ENCODE results near the gene NPR2. TPM values are rescaled to one million over a fixed set of nuclear protein-coding genes. Genes with fewer than 3 reads are reported as not detected.

Gene NPR2
- polyA plus RNA-seq, 1 of the 3 experiments (the other 2 are of a cell fraction) = 13.5 TPM

DNA sequence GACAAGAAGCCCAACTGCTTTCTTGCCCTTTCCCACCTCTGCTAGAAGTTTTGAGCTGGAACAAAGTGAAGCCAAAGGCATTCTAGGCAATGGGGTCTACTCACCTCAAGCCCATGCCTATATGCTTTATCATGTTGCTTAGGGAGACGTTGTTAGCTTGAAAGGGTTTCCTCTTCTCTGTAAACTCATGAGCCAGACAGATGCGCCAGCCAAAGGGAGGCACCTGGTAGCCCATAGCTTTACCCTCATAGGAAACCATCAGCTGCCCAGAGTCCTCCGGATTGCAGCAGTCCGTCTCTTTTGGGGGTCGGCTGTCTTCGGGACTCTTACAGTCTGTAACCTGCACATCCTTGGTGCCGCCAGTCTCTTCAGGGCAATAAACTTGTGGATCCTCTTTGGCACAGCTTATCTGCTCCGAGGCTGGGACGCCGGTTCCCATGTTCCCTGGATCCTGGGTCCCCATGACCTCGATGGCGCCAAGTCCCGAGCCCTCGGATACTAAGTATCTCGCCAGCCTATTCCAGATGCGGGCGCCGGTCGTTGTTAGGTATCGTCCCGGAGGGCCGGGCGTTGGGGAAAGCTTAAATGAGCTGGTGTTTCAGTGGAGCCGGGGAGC lies 43.0 kb upstream of the NPR2 start (continued):
- no peak for TF ChIP-seq RCOR1 (IDR thresholded peaks at IDR 0.05; ENCODE audit: low read length)
- no peak for TF ChIP-seq POLR2AphosphoS5 (IDR thresholded peaks at IDR 0.05; ENCODE audit: low read depth, low read length)

DNA sequence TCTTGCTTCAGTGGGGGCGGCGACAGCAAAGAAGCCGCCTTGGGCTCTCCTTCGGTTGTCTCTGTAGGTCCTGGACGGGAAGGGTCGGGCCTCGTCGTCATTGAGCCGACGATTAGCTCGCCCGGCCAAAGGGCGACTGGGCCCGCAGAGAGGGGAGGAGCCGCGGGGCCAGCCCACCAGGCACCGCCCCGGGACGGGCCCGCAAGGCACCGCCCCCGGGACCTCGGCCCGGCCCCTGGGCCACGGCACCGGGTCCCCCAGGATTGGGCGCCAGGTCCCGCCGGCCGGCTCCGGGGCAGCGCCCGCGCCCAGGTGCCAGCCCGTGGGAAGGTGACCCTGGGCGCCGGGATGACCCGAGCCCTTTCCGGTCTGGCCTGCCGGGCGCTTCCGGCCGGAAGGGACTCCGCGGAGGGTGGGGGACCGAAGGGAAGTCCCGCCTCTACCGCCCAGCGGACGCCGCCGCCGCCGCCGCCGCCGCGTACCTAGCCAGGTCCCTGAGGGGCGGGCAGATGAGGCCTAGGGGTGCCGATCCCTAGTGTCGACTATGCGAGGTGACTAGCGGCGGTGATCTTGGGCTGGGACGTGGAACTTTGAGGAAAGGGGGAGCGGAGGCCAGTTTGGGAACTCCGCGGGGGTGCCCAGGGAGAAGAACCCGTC lies 42.4 kb upstream of the NPR2 start, which contains the start of the genes GBA2 and RGP1:
Gene GBA2 (minus strand): TSS at position 371 of the 657 bp plus-strand sequence. CDS start 524 bp downstream, outside the sequence.
Gene RGP1 (plus strand): TSS at position 430 of the 657 bp plus-strand sequence. CDS start 469 bp downstream, outside the sequence.
- H3K9me2 ChIP-seq = no peaks in the 10 kb centered on the region
- H2AFZ ChIP-seq (ENCODE audit: low read depth) = peak within 1 kb of the TSS; percentile 80
- H3K4me2 ChIP-seq = peak within 1 kb of the TSS; percentile 82
- H3K27me3 ChIP-seq (ENCODE audit: insufficient read depth) = no peaks in the 10 kb centered on the region
- peaks cover 66% of the 10 kb centered on the region for H3K79me2 ChIP-seq (ENCODE audit: insufficient read depth)
- H4K20me1 ChIP-seq (ENCODE audit: insufficient read depth) = peaks cover 31% of the 10 kb centered on the region
- TF ChIP-seq, protein P1, sequence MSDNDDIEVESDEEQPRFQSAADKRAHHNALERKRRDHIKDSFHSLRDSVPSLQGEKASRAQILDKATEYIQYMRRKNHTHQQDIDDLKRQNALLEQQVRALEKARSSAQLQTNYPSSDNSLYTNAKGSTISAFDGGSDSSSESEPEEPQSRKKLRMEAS (IDR thresholded peaks at IDR 0.05; ENCODE audit: low read depth) = peak; percentile 52; the same call in 1 of the 2 replicates
- TF ChIP-seq MEF2A (IDR thresholded peaks at IDR 0.05; ENCODE audit: borderline replicate concordance, low read depth) (no peak), EP300 (IDR thresholded peaks at IDR 0.05; ENCODE audit: borderline replicate concordance in 1 of 2, low read depth in 1 of 2, low read length in 1 of 2) (peak in 1 of 2 experiments; percentile 54; a peak in 1 of 4 replicates), POLR2AphosphoS5 (IDR thresholded peaks at IDR 0.05; ENCODE audit: low read depth, low read length) (peak; percentile 76), ELF1 (IDR thresholded peaks at IDR 0.05) (peak; percentile 52), RCOR1 (IDR thresholded peaks at IDR 0.05; ENCODE audit: low read length) (no peak), CHD2 (IDR thresholded peaks at IDR 0.05; ENCODE audit: low read length, partially characterized antibody) (peak; percentile 18), GABPA (IDR thresholded peaks at IDR 0.05; ENCODE audit: low read depth) (peak; percentile 90), TAF1 (IDR thresholded peaks at IDR 0.05; ENCODE audit: borderline replicate concordance, low read depth, low read length) (peak; percentile 28; the same call in 1 of the 2 replicates), RXRA (IDR thresholded peaks at IDR 0.05; ENCODE audit: borderline replicate concordance, low read depth) (no peak), FOXM1 (IDR thresholded peaks at IDR 0.05; ENCODE audit: low read depth) (no peak)
- TF ChIP-seq, protein P2, sequence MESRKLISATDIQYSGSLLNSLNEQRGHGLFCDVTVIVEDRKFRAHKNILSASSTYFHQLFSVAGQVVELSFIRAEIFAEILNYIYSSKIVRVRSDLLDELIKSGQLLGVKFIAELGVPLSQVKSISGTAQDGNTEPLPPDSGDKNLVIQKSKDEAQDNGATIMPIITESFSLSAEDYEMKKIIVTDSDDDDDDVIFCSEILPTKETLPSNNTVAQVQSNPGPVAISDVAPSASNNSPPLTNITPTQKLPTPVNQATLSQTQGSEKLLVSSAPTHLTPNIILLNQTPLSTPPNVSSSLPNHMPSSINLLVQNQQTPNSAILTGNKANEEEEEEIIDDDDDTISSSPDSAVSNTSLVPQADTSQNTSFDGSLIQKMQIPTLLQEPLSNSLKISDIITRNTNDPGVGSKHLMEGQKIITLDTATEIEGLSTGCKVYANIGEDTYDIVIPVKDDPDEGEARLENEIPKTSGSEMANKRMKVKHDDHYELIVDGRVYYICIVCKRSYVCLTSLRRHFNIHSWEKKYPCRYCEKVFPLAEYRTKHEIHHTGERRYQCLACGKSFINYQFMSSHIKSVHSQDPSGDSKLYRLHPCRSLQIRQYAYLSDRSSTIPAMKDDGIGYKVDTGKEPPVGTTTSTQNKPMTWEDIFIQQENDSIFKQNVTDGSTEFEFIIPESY (IDR thresholded peaks at IDR 0.05; ENCODE audit: borderline replicate concordance, low read depth) = no peak
- peaks cover 7% of the 10 kb centered on the region for H3F3A ChIP-seq (replicated peaks; ENCODE audit: insufficient read depth)
- ChIA-PET CTCF (interaction anchor here (1.0 to 6.8 kb wide), 13 partner anchors 8 to 138 kb away, joined by 3 to 88 read pairs (median 5); partner anchors contain the start of genes CCDC107, CREB3, NPR2 and TLN1), POLR2A (interaction anchor here (1.6 to 2.6 kb wide), 4 partner anchors 7 to 17 kb away, joined by 5 to 28 read pairs (median 8); partner anchors contain the start of genes CREB3 and TLN1)
- peak within 1 kb of the TSS; percentile 70 to 79; a peak in 3 of 4 replicates for H3K27ac ChIP-seq (ENCODE audit: low read depth in 2 of 2, low read length in 1 of 2)
- peaks cover 12 to 33% of the 10 kb centered on the region in 2 experiments; a peak in 2 of 4 replicates for H3K4me1 ChIP-seq (ENCODE audit: control insufficient read depth in 1 of 2, insufficient read depth in 2 of 2, low read depth in 1 of 2, low read length in 1 of 2)
- H3K4me3 ChIP-seq (ENCODE audit: low read depth in 2 of 2, low read length in 1 of 2) = peak within 1 kb of the TSS; percentile 97 to 98
- peaks cover 23 to 46% of the 10 kb centered on the region in 2 experiments for H3K36me3 ChIP-seq (replicated peaks in 1 of 2; ENCODE audit: control insufficient read depth in 1 of 2, insufficient read depth in 2 of 2, low read length in 1 of 2)
- DNase-seq = peak; percentile 94
- WGBS (ENCODE audit: low lambda C conversion rate) = 0% methylated on average over 13 of the region's 69 CpGs
- H3K9me3 ChIP-seq = no peaks in the 10 kb centered on the region
- peak within 1 kb of the TSS; percentile 90 for H3K9ac ChIP-seq

All from SK-N-SH (cell line).